ENCODE measurements around the gene PGGT1B.

Gene PGGT1B

DNA sequence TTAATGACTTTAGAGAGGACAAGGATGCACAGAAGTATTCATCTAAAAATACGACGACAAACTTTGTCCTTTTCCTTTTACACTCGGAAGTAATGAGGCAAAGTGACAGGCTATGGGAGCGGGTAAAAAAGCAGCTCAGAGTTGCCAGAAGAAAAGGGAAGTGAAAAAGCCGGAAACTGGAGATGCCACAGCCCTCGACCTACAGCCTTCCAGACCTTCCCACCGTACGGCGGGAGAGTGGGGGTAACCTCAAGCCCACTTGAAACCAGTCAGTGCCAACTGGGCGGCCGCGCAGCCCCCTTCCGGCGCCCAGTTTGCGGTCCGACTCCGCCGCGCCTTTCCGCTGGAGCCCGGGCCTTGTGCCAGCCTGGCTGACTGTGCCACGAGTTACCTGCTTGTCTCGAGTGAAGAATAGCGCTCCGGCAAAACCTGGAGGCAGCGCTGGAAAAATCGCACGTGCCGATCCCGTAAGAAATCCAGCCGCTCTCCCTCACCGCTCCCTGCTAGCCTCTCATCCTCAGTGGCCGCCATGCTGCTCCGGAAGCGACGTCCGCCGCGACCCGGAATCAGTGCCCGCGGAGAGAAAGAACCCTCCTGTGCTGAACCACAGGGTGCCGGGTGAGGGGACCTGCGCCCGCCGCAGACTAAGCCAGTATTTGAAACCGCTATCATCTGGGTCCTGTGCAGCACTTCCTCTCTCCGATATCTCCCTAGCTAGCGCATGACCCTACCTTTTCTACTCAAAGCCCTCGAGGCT, at the start of gene PGGT1B:
Gene PGGT1B (minus strand): TSS at position 557 of the 757 bp plus-strand sequence. CDS start 26 bp downstream, at position 531.
- peak; percentile 38 to 55 for DNase-seq (ENCODE audit: low read depth in 1 of 2, low spot score in 1 of 2)

DNA sequence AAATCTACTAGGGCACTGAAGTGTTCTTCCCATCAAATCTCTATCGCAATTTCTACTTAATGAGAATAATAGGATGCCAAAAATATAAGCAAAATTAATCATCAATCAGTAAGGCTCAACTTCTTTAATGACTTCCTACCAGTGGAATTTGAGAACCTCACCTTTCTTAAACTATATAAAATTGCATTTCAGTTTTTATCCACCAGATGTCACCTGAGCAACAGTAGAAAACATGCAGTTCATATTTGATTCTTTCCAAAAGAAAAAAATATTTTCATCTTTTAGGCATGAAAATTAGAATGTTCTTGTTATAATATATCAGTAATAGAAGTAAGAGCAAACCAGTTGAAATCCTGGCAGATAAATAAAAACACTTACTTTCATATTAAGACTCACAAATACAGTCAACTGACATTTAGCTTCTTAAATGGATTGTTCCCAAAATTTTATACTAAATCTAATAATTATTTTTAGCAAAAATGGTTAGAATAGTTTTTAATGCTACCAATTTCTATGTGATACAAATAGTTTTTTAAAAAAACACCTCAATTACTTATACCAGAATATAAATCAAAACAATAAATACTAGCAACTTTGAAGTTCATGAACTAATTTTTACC, 47.2 kb upstream of the PGGT1B start:
- DNase-seq (ENCODE audit: low read depth in 1 of 2, low spot score in 1 of 2), result no peak

DNA sequence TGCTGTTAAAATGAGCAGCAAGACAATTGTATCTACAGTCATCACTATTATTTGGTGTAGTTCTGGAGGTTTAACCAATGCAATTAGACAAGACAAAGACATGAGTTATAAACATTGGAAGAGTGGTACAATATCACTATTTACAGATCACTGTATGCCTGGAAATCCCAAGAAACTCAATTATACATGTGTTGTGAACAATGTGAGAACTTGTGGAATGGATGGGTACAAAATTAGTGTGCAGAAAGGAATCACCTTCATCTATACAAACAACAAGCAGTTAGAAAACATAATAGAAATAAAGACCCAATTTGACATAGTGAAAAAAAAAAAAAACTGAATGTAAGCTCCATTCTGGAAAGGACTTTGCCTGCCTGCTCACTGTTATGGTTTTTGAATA, 46.1 kb upstream of the PGGT1B start:
- DNase-seq (ENCODE audit: low read depth in 1 of 2, low spot score in 1 of 2), result no peak

DNA sequence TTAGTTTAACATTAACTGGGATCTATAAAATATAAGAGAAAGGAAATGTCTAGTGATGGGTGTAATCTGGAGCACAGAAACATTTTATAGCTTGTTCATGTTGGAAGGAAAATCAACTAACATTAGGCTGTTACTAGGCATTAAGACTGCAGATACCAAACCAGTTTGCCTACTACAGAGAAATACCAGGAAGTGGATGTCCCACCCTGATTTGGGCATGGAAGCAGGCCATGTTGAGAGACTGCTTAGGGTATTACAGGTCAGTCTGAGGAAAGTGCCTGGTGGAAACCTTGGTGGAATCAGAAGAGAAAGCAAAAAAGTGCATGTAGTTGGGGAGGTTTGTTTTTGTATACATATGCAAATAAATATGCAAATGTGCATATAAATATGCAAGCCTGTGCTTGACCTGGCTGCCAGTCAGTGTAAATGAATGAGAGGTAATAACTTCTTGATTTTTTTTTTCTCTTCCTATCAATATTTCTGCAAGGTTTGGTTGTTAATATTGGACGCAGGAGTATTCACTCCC, 43.4 kb upstream of the PGGT1B start:
- DNase-seq (ENCODE audit: low read depth in 1 of 2, low spot score in 1 of 2), result no peak

DNA sequence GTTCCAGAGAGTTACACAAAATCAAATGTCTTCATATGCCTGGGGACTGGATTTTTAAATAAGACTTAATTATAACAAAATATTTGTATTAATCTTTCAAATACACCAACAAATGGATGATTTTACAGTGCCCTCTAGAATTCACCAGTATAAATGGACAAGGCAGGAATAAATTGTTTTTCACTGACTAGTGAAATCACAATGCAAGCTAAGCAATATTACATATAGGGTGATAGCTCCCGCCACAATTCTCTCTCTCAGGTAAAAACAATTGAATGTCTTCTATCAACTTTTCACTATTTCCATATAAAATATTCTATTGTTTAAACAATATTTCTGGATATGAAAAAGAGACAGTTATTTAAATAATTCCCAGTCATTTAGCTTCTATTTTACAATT, 41.8 kb upstream of the PGGT1B start:
- DNase-seq (ENCODE audit: low read depth in 1 of 2, low spot score in 1 of 2), result no peak

DNA sequence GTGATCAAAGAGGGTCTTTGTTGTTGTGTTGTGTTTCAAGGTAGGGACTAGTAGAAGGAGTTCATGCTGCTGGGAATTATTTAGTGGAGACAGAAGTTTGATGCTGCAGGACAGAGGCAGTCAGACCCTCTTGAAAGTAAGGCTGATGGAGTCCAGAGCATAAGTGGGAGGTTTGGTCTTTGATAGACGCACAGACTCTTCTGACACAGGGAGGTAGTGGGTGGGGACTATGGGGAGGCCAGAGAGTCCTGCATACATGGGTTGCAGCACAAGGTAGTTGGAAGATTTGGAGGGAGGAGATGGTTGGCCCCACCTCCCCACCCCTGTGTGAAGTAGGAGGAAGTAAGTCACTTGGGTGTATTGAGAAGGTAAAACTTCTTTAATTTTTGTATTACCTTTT, 36.1 kb upstream of the PGGT1B start:
- DNase-seq (ENCODE audit: low read depth in 1 of 2, low spot score in 1 of 2), result no peak

DNA sequence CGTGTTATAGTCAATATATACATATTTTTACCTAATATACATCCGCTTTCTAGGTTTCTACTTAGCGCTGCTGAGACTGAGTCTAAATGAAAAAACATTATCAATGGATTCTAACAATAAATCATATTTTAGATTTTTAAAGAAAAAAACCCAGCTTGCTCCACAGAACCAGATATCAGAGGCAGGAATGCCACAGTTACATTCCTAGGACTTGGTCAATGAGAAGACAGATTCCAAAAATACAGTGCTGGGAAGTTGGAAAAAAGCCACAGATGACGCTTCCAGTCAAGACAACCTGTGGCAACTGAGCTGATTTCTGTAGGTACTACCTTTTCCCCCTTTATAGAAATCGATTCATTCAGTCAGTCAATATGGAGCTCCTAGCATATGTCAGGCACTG, 34.4 kb upstream of the PGGT1B start:
- no peak for DNase-seq (ENCODE audit: low read depth in 1 of 2, low spot score in 1 of 2)

DNA sequence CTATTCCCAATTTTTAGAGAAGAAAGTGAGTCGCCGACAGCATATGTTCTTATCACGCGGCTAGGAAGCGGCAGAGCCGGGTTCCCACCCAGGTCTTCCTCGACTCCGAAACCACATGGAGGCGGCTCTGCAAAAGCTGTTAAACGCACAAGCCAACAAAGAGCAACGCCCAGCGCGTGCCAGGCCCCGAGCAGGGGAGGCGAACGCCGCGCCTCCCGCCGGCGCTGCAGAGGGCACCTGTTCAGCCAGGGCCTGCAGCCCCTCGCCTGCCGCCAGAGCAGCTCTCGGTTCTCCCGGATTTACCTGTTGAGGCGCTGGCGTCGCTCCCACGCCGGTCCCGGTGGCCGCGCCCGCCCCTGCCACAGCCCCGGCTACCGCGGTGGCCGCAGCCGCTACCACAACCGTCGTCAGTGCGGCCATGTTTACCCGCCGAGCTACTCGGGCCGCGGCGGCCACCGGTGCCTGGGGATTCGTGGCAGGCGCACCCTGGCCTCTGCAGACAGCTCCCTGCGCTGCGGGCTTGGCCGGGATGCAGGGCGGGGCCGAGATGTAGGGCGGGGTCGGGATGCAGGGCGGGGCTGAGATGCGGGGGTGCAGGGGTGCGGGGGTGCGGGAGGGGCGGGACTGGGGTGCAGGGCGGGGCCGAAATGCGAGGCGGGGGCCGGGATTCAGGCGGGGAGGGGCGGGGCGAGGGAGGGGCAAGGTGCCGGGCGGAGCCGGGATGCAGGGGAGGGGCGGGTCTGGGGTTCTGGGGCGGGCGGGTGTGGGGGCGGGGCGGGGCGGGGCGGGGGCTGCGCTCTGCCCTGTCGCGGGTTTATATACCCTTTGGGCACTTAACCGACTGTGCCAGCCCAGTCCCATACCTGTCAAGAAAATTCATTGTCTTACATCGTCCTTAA, 33.7 kb upstream of the PGGT1B start, which contains the start of gene CCDC112:
Gene CCDC112 (minus strand): TSS at position 531 of the 899 bp plus-strand sequence. CDS start 111 bp downstream, at position 420.
- peak; percentile 58 to 69 for DNase-seq (ENCODE audit: low read depth in 1 of 2, low spot score in 1 of 2)

DNA sequence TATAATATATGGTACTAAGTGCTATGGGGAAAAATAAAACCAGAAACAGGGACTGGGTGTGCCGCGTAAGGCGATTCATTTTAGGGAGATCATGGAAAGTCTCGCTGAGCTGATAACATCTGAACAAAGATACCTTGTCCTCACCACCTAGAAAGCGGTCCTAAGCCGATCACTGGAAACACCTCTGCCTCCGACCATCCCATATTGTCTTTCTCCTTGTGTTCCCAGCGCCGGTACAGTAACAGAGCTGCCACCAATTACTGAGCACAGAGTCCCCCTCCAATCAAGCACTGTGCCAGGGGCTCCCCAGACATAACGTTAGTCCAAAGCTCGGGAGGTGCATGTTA, 33.1 kb upstream of the PGGT1B start:
- DNase-seq (ENCODE audit: low read depth in 1 of 2, low spot score in 1 of 2), result no peak

DNA sequence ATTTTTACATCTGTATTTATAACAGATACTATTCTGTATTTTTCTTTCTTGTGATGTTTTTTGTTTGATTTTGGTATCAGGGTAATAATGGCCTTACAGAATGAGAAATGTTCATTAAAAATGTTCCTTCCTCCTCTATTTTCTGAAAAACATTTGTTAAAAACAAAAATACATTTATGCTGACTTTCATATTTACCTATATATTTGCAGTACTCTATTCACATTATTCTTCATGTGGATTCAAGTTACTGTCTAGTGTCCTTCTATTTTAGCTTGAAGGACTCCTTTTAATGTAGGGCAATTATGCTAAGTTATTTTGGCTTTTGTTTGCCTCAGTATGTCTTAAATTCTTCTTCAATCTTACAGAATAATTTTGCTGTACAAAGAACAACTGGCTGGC, 28.7 kb upstream of the PGGT1B start:
- no peak for DNase-seq (ENCODE audit: low read depth in 1 of 2, low spot score in 1 of 2)

DNA sequence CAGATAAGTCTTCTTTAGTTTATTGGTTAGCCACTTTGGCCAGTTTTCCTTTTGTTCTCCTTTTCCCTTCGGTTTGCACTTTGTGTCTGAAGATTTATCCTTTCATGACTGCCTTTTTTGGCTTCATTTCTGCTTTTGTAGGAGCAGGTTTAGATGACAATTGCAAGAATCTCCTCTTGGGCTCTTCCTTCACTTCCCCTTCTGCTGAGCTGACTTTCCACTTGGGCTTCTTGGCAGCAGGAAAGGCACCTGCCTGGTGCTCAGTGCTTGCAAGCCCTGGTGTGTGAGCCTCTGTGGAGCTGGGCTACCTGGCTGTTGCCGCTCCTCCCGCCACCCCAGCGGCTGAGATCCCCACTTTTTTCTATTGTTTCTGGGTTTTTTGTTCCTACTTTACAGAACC, 26.4 kb upstream of the PGGT1B start:
- DNase-seq (ENCODE audit: low read depth in 1 of 2, low spot score in 1 of 2), result no peak

DNA sequence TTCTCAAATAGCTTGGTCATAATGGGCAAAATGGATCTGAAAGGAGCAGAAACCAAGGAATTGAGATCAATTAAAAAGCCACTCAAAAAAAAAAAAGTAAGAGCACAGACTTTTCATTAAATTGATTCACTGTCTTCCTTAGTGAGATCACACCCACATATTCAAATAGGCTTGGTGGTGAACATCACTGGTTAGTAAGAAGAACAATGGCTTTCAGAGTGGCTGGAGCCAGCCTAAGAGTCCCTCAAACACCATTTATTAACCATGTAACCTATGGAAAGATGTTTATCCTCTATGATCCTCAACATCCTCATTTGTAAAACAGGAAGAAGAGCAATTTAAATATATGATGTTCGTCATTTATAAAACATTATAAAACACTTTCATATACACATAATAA, 21.3 kb upstream of the PGGT1B start:
- DNase-seq (ENCODE audit: low read depth in 1 of 2, low spot score in 1 of 2), result no peak

DNA sequence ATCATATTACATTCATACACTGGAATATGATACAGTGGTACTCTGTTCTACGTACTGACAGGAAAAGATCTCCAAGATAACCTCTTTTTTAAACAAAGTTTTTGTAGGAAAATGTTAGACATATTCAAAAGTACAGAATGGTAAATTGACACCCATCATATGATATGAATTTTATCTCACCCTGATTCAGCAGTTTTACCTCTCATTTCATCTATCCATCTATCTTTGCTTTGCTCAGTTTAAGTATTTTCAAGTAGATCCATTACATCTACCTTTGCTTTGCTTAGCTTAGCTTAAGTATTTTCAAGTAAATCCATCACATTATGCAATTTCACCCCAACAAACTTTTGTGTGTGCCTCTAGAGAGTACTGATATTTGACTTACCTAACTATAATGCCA, 19.5 kb upstream of the PGGT1B start:
- no peak for DNase-seq (ENCODE audit: low read depth in 1 of 2, low spot score in 1 of 2)

DNA sequence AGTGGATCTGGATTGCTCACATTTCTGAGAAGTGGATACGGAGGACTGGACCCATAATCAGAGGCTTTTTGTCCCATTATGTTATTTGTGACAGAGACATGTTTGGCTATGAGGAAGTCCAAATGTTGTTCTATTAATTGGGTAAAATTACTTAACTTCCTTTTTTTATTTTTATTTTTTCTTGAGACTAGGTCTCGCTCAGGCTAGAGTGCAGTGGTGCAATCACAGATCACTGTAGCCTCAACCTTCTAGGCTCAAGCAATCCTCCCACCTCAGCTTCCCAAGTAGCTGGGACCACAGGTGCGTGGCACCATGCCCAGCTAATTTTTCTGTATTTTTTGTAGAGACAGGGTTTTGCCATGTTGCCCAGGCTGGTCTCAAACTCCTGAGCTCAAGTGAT, 11.9 kb upstream of the PGGT1B start:
- no peak for DNase-seq (ENCODE audit: low read depth in 1 of 2, low spot score in 1 of 2)

DNA sequence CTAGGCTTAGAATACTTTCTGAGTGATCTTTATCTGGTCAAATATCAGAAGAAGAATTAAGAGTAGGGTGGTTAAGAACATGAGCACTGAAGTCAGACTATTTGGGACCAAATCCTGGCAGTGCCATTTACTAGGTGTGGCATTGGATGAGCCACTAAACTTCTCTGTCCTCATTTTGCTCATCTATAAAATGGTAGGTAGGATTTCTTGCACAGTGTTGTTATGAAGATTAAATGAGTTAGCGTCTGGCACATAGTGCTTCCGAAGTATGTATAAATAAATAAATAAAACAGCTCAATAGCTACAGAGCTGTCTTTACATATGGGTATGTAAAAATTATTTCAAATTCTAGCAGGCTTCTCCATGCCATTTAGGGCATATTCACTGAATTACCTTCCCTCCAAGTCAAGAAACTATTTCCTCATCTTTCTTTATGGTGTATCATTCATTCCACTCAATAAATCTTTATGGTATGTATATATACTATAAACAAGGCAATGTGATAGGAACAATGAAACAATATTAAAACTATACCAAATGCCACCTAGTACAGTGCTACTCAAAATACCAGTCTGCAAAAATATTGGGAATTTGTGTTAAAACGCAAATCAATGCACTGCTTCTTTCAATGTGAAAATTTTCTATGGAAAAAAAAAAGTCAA, 9.8 kb upstream of the PGGT1B start:
- DNase-seq (ENCODE audit: low read depth in 1 of 2, low spot score in 1 of 2), result no peak

DNA sequence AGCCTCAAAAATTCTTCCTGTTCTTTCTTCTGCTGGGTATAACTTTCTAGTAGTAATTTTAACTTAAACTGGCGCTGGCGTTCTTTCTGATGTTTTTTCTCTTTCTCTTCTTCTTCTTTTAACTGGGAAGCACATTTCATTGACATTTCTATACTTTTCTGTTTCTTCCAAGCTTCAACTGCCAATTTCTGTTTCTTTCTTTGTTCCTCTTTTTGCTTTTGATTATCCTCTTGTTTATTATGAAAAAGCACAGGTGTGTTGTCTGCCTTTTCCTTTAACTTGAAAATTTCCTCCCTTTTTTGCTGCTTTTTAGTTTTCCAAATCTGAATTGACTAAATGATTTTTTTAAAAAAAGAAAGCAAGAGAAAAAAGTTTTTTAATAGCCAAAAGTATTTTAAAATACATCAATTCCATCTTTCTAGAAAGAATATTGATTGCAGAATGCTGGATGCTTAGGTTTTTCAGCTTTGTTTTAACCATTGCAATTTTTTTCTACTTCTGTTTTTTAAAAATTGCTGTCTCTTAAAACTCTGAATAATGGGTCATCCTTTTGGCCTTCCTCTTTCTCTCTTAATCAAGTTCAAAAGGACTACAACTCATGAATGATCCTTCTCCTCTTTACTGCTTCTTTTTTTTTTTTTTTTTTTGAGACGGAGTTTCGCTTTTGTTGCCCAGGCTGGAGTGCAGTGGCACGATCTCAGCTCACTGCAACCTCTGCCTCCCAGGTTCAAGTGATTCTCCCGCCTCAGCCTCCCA, 8.8 kb upstream of the PGGT1B start:
- no peak for DNase-seq (ENCODE audit: low read depth in 1 of 2, low spot score in 1 of 2)

DNA sequence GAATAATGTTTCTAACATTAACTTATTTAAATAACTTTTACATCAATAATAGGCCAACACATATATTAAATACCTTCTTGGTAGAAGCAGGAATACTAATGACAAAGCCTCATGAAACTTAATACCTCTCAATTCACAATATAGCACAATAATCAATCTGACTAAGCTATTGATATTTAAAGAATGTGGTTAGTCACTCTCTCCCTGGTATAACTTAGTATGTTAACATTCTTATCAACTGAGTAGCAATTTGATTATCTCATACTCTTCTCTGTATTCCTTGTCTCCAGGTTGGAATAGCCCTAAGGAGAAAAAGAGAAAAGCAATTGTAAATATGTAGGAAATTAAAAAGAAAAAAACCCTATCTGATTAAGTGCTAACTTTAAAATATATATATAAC, 4.9 kb upstream of the PGGT1B start:
- no peak for DNase-seq (ENCODE audit: low read depth in 1 of 2, low spot score in 1 of 2)

DNA sequence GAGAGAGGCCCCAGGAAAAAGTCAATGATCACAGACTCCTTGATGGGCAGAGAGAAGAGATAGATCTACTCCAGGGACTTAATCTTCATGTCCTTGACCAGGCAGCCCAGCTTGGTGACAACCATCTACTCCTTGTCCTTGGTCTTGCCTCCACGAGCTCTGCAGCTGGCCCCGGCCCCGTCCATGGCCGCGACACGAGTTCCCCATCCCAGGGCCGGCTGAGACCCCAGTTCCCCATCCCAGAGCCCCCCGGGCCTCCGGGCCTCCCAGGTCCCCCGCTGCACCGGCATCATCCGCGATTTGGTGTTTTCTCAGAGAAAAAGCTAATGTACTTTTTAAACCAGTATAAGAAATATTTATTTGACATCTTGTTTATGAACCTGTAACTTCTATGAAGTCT, 2.5 kb upstream of the PGGT1B start:
- no peak for DNase-seq (ENCODE audit: low read depth in 1 of 2, low spot score in 1 of 2)

DNA sequence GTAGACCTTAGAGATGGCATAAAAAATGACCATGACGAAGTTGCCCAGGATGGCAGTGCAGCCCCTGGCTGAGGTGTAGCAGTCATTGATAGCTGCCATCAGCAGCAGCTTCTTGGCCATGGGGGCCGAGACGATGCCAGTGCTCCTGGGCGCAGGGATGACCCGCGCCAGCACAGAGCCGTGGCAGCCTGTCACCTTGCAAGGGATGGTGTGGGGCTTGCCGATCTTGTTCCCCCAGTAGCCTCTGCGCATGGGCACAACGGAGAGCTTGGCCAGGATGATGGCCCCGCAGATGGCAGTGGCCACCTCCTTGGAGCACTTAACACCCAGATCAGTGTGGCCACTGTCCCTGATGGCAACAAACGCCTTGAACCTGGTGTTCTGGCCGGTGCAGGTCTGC, 2.1 kb upstream of the PGGT1B start:
- DNase-seq (ENCODE audit: low read depth in 1 of 2, low spot score in 1 of 2), result no peak

DNA sequence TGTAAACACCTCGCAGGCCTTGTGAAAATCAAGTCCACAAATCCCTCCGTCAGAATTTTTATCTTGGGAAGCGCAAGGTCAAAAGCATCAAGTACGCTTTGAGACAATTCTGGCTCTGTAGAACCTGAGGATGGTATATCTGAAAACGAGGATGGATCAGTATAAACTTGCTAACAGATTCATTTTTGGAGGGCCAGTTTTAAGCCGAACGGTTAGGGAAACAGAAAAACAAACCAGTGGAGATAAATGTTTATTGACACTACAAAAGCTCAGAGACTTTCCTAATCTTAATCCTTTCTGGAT, 352 bp upstream of the PGGT1B start:
- no peak for DNase-seq (ENCODE audit: low read depth in 1 of 2, low spot score in 1 of 2)

DNA sequence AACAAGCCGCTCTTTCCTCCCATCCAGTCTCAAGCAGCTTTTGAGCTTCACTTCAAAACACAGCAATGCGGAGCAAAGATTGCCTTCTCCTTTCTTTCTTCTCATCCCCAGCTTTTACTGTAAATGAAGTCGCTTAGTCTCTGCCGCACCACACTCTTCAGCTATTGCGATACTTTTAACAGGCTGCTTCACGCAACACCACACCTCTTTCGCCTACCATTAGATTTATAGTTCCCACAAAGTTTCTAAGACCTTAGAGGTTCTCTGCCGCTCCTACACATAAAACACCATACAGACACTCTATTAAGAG, 711 bp downstream of the PGGT1B start:
- no peak for DNase-seq (ENCODE audit: low read depth in 1 of 2, low spot score in 1 of 2)
